H1 (cell line): ENCODE results near the gene CWC25. TPM values are rescaled to one million over a fixed set of nuclear protein-coding genes. Genes with fewer than 3 reads are reported as not detected.

Experiments
- CTCF ChIA-PET: fragments of 300-600 bp; sonication (Branson Sonifier 250); formaldehyde crosslinking; loops from one replicate; lab custom pipeline; 2021; ENCODE audit not compliant: partially characterized antibody; lab: Charles Lee
- POLR2A ChIA-PET: fragments of 300-600 bp; sonication (Branson Sonifier 250); formaldehyde crosslinking; loops from one replicate; lab custom pipeline; 2021; ENCODE audit warnings: inconsistent platforms; ENCODE audit not compliant: partially characterized antibody; lab: Charles Lee
- DNase-seq, 2 experiments: peaks; one replicate each; pipeline versions ENCODE4 v3.0.0 to v3.0.0-alpha.2; 2010 to 2022; ENCODE audit warnings: low spot score in 2 of 2, low read depth in 1 of 2, mixed read lengths in 1 of 2
- FAIRE-seq: peaks from 2 replicates; lab custom pipeline; 2011; peaks lifted over from hg19 to GRCh38; lab: Jason Lieb, UNC
- H2AFZ ChIP-seq: 2 replicates; pipeline ENCODE4 v1.8.1; 2012; ENCODE audit warnings: low read length, inconsistent platforms
- H2AK5ac ChIP-seq: 2 replicates; pipeline ENCODE4 v1.6.1; 2013; ENCODE audit warnings: low read depth, low read length
- H2BK120ac ChIP-seq: replicated peaks from 2 replicates; pipeline ENCODE3; 2013; ENCODE audit warnings: low read depth, low read length, inconsistent platforms
- H2BK12ac ChIP-seq: 2 replicates; pipeline ENCODE4 v1.6.1; 2013; ENCODE audit warnings: low read depth, low read length
- H2BK15ac ChIP-seq: 2 replicates; pipeline ENCODE4 v1.6.1; 2013; ENCODE audit warnings: low read length
- H2BK20ac ChIP-seq: 2 replicates; pipeline ENCODE4 v1.6.1; 2013; ENCODE audit warnings: low read length
- H2BK5ac ChIP-seq: 2 replicates; pipeline ENCODE4 v1.6.1; 2013; ENCODE audit warnings: low read depth, low read length
- H3K14ac ChIP-seq: 2 replicates; pipeline ENCODE4 v1.6.1; 2013; ENCODE audit warnings: inconsistent platforms; ENCODE audit not compliant: insufficient read length
- H3K18ac ChIP-seq: 2 replicates; pipeline ENCODE4 v1.6.1; 2013; ENCODE audit warnings: low read length; ENCODE audit errors: extremely low read depth
- H3K23ac ChIP-seq: 2 replicates; pipeline ENCODE4 v1.6.1; 2013; ENCODE audit warnings: inconsistent platforms; ENCODE audit not compliant: insufficient read length
- H3K23me2 ChIP-seq: 2 replicates; pipeline ENCODE4 v1.6.1; 2013; ENCODE audit warnings: low read depth, low read length
- H3K27ac ChIP-seq: 2 replicates; pipeline ENCODE4 v1.6.1; 2011; ENCODE audit warnings: low read depth, low read length, inconsistent platforms
- H3K27me3 ChIP-seq, 4 experiments: replicated peaks in 1 of 4; 1 replicate in 1 of 4; 2 replicates in 3 of 4; pipeline versions ENCODE4 v1.6.1 to v1.8.1; 2011 to 2013; ENCODE audit warnings: low read length in 3 of 4, mild to moderate bottlenecking in 3 of 4, inconsistent platforms in 2 of 4, mixed read lengths in 2 of 4, moderate library complexity in 1 of 4; ENCODE audit not compliant: control insufficient read depth in 3 of 4, insufficient read depth in 3 of 4; ENCODE audit errors: extremely low read depth in 1 of 4
- H3K36me3 ChIP-seq, 4 experiments: 2 replicates each; pipeline versions ENCODE4 v1.6.1 to v1.8.1; 2011 to 2013; ENCODE audit warnings: mild to moderate bottlenecking in 4 of 4, low read length in 3 of 4, moderate library complexity in 2 of 4, control low read depth in 1 of 4, inconsistent platforms in 1 of 4; ENCODE audit not compliant: insufficient read depth in 4 of 4, control insufficient read depth in 2 of 4
- H3K4ac ChIP-seq: replicated peaks from 2 replicates; pipeline ENCODE3; 2013; ENCODE audit warnings: low read length, low read depth, mixed read lengths, inconsistent platforms; ENCODE audit not compliant: insufficient read length
- H3K4me1 ChIP-seq, 4 experiments: replicated peaks in 1 of 4; 1 replicate in 1 of 4; 2 replicates in 3 of 4; pipeline versions ENCODE4 v1.6.1 to v1.8.1; 2011 to 2013; ENCODE audit warnings: low read length in 3 of 4, inconsistent platforms in 2 of 4, mixed read lengths in 1 of 4; ENCODE audit not compliant: insufficient read depth in 4 of 4, control insufficient read depth in 3 of 4
- H3K4me2 ChIP-seq, 2 experiments: 2 replicates each; pipeline versions ENCODE4 v1.6.1 to v1.8.1; 2011 to 2013; ENCODE audit warnings: low read depth in 2 of 2, low read length in 2 of 2, control low read depth in 1 of 2, inconsistent platforms in 1 of 2, mild to moderate bottlenecking in 1 of 2; ENCODE audit not compliant: insufficient read depth in 1 of 2
- H3K4me3 ChIP-seq, 4 experiments: fragments of 200-600, 300-600 bp in 1 of 4; sonication (generic), shearing (Covaris generic), sonication (Bioruptor Twin) in 1 of 4; 2 replicates each; pipeline versions ENCODE4 v1.5.1 to v1.8.1; 2011 to 2016; ENCODE audit warnings: low read length in 4 of 4, low read depth in 3 of 4, control low read depth in 2 of 4, inconsistent platforms in 2 of 4, mild to moderate bottlenecking in 2 of 4, mixed read lengths in 1 of 4, moderate library complexity in 1 of 4; ENCODE audit not compliant: insufficient read depth in 2 of 4; ENCODE audit errors: extremely low read depth in 1 of 4
- H3K56ac ChIP-seq: replicated peaks from 2 replicates; pipeline ENCODE3; 2013; ENCODE audit warnings: low read depth, mild to moderate bottlenecking, mixed read lengths, low read length, inconsistent platforms; ENCODE audit not compliant: insufficient read length
- H3K79me1 ChIP-seq: 2 replicates; pipeline ENCODE4 v1.6.1; 2013; ENCODE audit warnings: low read depth, low read length, control low read depth
- H3K79me2 ChIP-seq, 2 experiments: 2 replicates each; pipeline versions ENCODE4 v1.6.1 to v1.8.1; 2012 to 2013; ENCODE audit warnings: low read length in 2 of 2, mild to moderate bottlenecking in 2 of 2, inconsistent platforms in 1 of 2; ENCODE audit not compliant: insufficient read depth in 2 of 2, control insufficient read depth in 1 of 2
- H3K9ac ChIP-seq, 4 experiments: replicated peaks in 1 of 4; 1 replicate in 1 of 4; 2 replicates in 3 of 4; pipeline versions ENCODE4 v1.6.1 to v1.8.1; 2011 to 2013; ENCODE audit warnings: low read depth in 3 of 4, low read length in 3 of 4, control low read depth in 2 of 4, mild to moderate bottlenecking in 2 of 4, moderate library complexity in 2 of 4, inconsistent platforms in 1 of 4; ENCODE audit errors: extremely low read depth in 1 of 4
- H3K9me3 ChIP-seq, 2 experiments: 2 replicates each; pipeline versions ENCODE4 v1.6.1 to v1.8.1; 2012 to 2013; ENCODE audit warnings: mild to moderate bottlenecking in 2 of 2, moderate library complexity in 2 of 2, control low read depth in 1 of 2, inconsistent platforms in 1 of 2, low read depth in 1 of 2, low read length in 1 of 2, mixed read lengths in 1 of 2; ENCODE audit not compliant: insufficient read depth in 2 of 2
- H4K20me1 ChIP-seq, 2 experiments: replicated peaks in 1 of 2; 2 replicates each; pipeline versions ENCODE3 to v1.8.1; 2011 to 2013; ENCODE audit warnings: inconsistent platforms in 2 of 2, low read length in 2 of 2, mild to moderate bottlenecking in 1 of 2; ENCODE audit not compliant: insufficient read depth in 2 of 2, control insufficient read depth in 1 of 2
- H4K5ac ChIP-seq: 2 replicates; pipeline ENCODE4 v1.6.1; 2013; ENCODE audit warnings: low read length, low read depth, mixed read lengths, inconsistent platforms; ENCODE audit not compliant: insufficient read length
- H4K8ac ChIP-seq: 2 replicates; pipeline ENCODE4 v1.8.0; 2013; ENCODE audit warnings: mild to moderate bottlenecking, moderate library complexity, low read length, inconsistent platforms; ENCODE audit not compliant: insufficient read depth; ENCODE audit errors: extremely low read depth
- H4K91ac ChIP-seq: replicated peaks from 2 replicates; pipeline ENCODE3; 2013; ENCODE audit warnings: low read length, mixed read lengths, inconsistent platforms; ENCODE audit not compliant: insufficient read length
- ASH2L ChIP-seq: fragments of 200-600, 300-600 bp; sonication (generic); IDR thresholded peaks from one replicate; pipeline ENCODE4 v1.7.1; 2017; ENCODE audit warnings: low read length
- CBX5 ChIP-seq: fragments of 300-800, 300-1000 bp; sonication (generic); IDR thresholded peaks from 2 replicates; pipeline ENCODE4 v1.7.1; 2016; ENCODE audit warnings: antibody characterized with exemption, low read length, low read depth
- GABPA ChIP-seq: IDR thresholded peaks from 2 replicates; pipeline ENCODE4 v1.6.1; 2011; ENCODE audit warnings: mild to moderate bottlenecking, low read length, moderate library complexity, borderline replicate concordance; ENCODE audit not compliant: insufficient read depth
- HDAC6 ChIP-seq: IDR thresholded peaks from one replicate; pipeline ENCODE4 v1.7.1; 2012; ENCODE audit warnings: low read depth, mild to moderate bottlenecking, inconsistent platforms, low read length, moderate library complexity
- SRF ChIP-seq: IDR thresholded peaks from 2 replicates; pipeline ENCODE4 v1.6.1; 2011; ENCODE audit warnings: mild to moderate bottlenecking, low read depth, low read length, moderate library complexity
- TAF1 ChIP-seq: IDR thresholded peaks from 2 replicates; pipeline ENCODE4 v1.6.1; 2011; ENCODE audit warnings: mild to moderate bottlenecking, low read depth, low read length
- TBP ChIP-seq: IDR thresholded peaks from 2 replicates; pipeline ENCODE4 v1.6.1; 2011; ENCODE audit warnings: low read depth, low read length, improper control_type of control experiment
- TEAD4 ChIP-seq: IDR thresholded peaks from 2 replicates; pipeline ENCODE4 v1.6.1; 2012; ENCODE audit warnings: low read depth, low read length, inconsistent platforms, mixed read lengths
- YY1 ChIP-seq: IDR thresholded peaks from 2 replicates; pipeline ENCODE4 v1.6.1; 2011; ENCODE audit warnings: low read depth, mild to moderate bottlenecking, low read length
- WGBS, 2 experiments: shearing (Covaris generic) in 1 of 2; methylation state at CpG; one replicate each; pipeline versions ENCODE4 v1.1.6 to v1.1.7; 2013 to 2015; ENCODE audit warnings: low lambda C conversion rate in 2 of 2, mixed read lengths in 2 of 2, inconsistent platforms in 1 of 2, low coverage in 1 of 2, missing lambda C conversion rate in 1 of 2; ENCODE audit not compliant: insufficient replicate concordance in 2 of 2, insufficient coverage in 1 of 2, insufficient read length in 1 of 2; ENCODE audit errors: extremely low coverage in 1 of 2, missing lambda C conversion rate in 1 of 2; 5-methylcytosine and 5-hydroxymethylcytosine counted together
- polyA plus RNA-seq, 7 experiments: library from polyadenylated mRNA; depleted of rRNA in 3 of 7; stranded (reverse) in 5 of 7; unstranded in 2 of 7; fragments of >200 nt in 5 of 7; fragments of 200-250 nt in 2 of 7; gene quantifications; 1 replicate in 5 of 7; 2 replicates in 1 of 7; 4 replicates in 1 of 7; pipeline versions ENCODE4 v1.2.1 to v1.2.3, GENCODE V29; 2011 to 2013; ENCODE audit warnings: missing spikeins in 2 of 7, mixed read lengths in 2 of 7
- total RNA-seq: library from RNA; stranded (reverse); fragmentation: NEBNext Ultra II Directional; extraction: Animal tissue kit (Norgen Biotek cat#: 25700); gene quantifications from 2 replicates; pipeline ENCODE4 v1.2.1, GENCODE V29; 2021

The CWC25 gene
- total and polyA plus RNA-seq, 2 of the 8 experiments (the other 6 are each of a cell fraction or from before 2014, with no cell fraction given) = 11.1 to 13.1 TPM

GRCh38 chr17:38861399-38861843 lies 36.3 kb upstream of the CWC25 start:
- POLR2A ChIA-PET = interaction anchor here (0.9 to 24.3 kb wide), 3 partner anchors 12 to 42 kb away, joined by 3 to 468 read pairs (median 3); partner anchors contain the start of gene RPL23

More at GRCh38 chr17:38861399-38861843, 36.3 kb upstream of the CWC25 start:
- Histone ChIP-seq H3K9ac (no peak overlapping the region), H4K5ac (no peak overlapping the region), H3K18ac (no peak overlapping the region), H3K23ac (no peak overlapping the region), H3K56ac (no peak overlapping the region), H2BK12ac (no peak overlapping the region), H4K91ac (no peak overlapping the region), H3K27me3 (no peaks in the 10 kb centered on the region)
- FAIRE-seq = peak; percentile 7
- TF ChIP-seq TBP (peak; percentile 99), TEAD4 (no peak), SRF (no peak), HDAC6 (no peak), GABPA (no peak), YY1 (no peak), ASH2L (no peak), CBX5 (no peak), TAF1 (no peak)
- TF ChIP-seq, all 59 proteins: peak for 1
- H3K4me2 ChIP-seq = no peak overlapping the region
- no peak overlapping the region for H3K4me3 ChIP-seq
- no peak overlapping the region for H2BK15ac ChIP-seq
- DNase-seq = no peak
- H2AK5ac ChIP-seq = no peak overlapping the region
- no peak overlapping the region for H3K27ac ChIP-seq
- H2BK5ac ChIP-seq = no peak overlapping the region
- H3K14ac ChIP-seq = no peak overlapping the region
- no peaks in the 10 kb centered on the region for H3K23me2 ChIP-seq
- H4K20me1 ChIP-seq = no peaks in the 10 kb centered on the region
- no peak overlapping the region for H3K4ac ChIP-seq
- no peaks in the 10 kb centered on the region for H3K9me3 ChIP-seq
- no peak overlapping the region for H4K8ac ChIP-seq
- no peaks in the 10 kb centered on the region for H3K79me2 ChIP-seq
- no peaks in the 10 kb centered on the region for H3K79me1 ChIP-seq
- WGBS, 2 experiments = 73% methylated on average over 8 of the region's 8 CpGs; no CpG with 5 or more reads in 1 of the 2 experiments
- H3K4me1 ChIP-seq = no peaks in the 10 kb centered on the region
- H2BK120ac ChIP-seq = no peak overlapping the region
- CTCF ChIA-PET = interaction anchor here (0.6 to 1.4 kb wide), 5 partner anchors 10 to 144 kb away, joined by 3 to 4 read pairs (median 4); no protein-coding TSS in a partner anchor
- no peak overlapping the region for H2BK20ac ChIP-seq
- no peak overlapping the region for H2AFZ ChIP-seq
- H3K36me3 ChIP-seq = no peaks in the 10 kb centered on the region
